SK-MEL-5 (cell line): ENCODE data around the gene SUMO3. TPM values are rescaled to one million over a fixed set of nuclear protein-coding genes. Genes with fewer than 3 reads are reported as not detected.
A peak's percentile ranks its signal among the peaks of the same experiment; 100 is the strongest.

ENCODE experiments used
- DNase-seq: peaks from one replicate; pipeline ENCODE4 v3.0.0-alpha.2; 2016; ENCODE audit warnings: low read depth, low spot score
- in situ Hi-C: cut with HindIII; loops from 2 replicates; pipeline ENCODE4 v1.10.0; 2016; ENCODE audit warnings: low sequenced_read_pairs, high pct_unique_total_duplicates, low pct_unique_long_range_greater_than_20kb
- polyA plus RNA-seq, 2 experiments: library from polyadenylated mRNA; depleted of rRNA; stranded (reverse); fragments of >200 nt; gene quantifications; 2 replicates each; pipeline ENCODE4 v1.2.3, GENCODE V29; 2015
- total RNA-seq: library from RNA; depleted of rRNA; stranded (reverse); fragments of >200 nt; shearing (Covaris generic); gene quantifications from 2 replicates; pipeline ENCODE4 v1.2.3, GENCODE V29; 2014; rRNA removed

SUMO3 gene
- 34.2 and 36.0 TPM in 2 replicates for total RNA-seq
- polyA plus RNA-seq (2015; cell fraction: cytosol; rRNA removed) = 38.4 and 46.1 TPM in 2 replicates
- polyA plus RNA-seq (2015; cell fraction: nucleus; rRNA removed) = 4.0 and 5.4 TPM in 2 replicates

- DNase-seq = peak; percentile 54
- in situ Hi-C loops = no loop called here
Observed at GRCh38 chr21:44817914-44818639, at the start of gene SUMO3. Gene SUMO3, minus strand, starts transcription at chr21:44818062. Its CDS starts 94 bp downstream, at chr21:44817968.

GRCh38 chr21:44867464-44867863 is 49.6 kb upstream of the SUMO3 start:
- in situ Hi-C loops = no loop called here
- DNase-seq = no peak

- in situ Hi-C loops = no loop called here
- DNase-seq = no peak
Observed at GRCh38 chr21:44866780-44867179, 48.9 kb upstream of the SUMO3 start.

- in situ Hi-C loops = no loop called here
- peak; percentile 85 for DNase-seq
Observed at GRCh38 chr21:44865561-44866280, 47.9 kb upstream of the SUMO3 start.

DNA sequence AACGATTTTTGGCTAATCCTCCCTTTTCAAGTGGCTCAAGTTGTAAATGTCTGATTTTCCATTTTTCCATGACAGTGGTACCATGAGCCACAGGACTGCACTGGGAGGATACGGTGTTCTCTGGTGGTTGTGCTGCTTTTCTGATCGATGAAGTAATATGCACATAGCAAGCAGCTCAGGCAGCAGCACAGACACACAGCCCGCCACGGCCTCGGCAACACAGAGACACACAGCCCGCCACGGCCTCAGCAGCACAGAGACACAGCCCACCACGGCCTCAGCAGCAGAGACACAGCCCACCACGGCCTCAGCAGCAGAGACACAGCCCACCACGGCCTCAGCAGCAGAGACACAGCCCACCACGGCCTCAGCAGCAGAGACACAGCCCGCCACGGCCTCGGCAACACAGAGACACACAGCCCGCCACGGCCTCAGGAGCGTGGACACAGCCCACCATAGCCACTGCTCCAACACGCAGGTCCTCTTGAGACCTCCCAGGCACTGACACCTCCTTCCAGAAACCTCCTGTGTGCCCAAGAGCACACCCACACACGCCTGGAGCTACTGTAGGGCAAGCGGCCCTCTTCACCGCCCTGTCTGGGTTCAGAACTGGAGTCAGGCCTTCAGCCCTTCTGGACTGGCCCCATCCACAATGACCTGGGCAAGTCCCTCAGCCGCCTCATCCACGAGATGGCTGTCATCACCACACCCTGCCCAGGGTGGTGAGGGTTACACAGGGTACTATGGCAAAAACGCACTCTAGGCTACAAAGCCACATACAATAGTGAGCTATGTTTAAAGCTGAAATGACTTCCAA is 45.2 kb upstream of the SUMO3 start:
- DNase-seq = no peak
- in situ Hi-C loops = no loop called here

- in situ Hi-C loops = no loop called here
Observed at GRCh38 chr21:44858791-44859190, 40.9 kb upstream of the SUMO3 start.

GRCh38 chr21:44858291-44858690 is 40.4 kb upstream of the SUMO3 start:
- in situ Hi-C loops = no loop called here
- no peak for DNase-seq

More at GRCh38 chr21:44858791-44859190, 40.9 kb upstream of the SUMO3 start:
- DNase-seq = no peak

DNA sequence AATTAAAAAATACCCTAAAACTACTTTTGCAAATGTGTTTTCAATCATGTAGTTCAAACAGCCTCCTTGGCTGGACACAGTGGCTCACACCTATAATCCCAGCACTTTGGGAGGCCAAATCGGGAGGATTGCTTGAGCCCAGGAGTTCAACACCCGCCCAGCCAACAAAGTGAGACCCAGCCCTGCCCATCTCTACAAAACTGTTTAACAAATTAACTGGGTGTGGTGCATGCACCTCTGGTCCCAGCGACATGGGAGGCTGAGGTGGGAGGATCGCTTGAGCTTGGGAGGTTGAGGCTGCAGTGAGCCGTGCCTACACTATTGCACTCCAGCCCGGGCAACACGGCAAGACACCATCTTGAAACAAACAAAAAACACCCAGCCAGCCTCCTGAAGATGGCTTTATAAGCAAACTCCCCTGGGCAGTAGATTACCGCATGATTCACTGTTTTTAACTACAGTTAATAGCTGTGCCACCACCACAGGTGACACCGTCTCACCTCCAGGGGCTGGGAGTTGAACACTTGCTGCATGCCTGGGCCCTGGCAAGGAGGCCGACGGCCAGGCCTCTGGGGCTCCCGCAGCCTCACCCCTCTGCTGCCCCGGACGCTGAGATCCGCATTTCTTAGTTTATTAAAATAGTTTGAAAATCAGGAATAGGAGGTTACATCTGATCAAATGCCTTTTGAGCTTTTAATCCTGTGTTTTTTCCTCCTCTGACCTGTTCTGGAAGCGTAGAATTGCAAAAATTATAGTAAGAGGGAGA is 39.4 kb upstream of the SUMO3 start:
- in situ Hi-C loops = no loop called here
- DNase-seq = no peak

- in situ Hi-C loops = no loop called here
- DNase-seq = no peak
Observed at GRCh38 chr21:44856131-44856530, 38.3 kb upstream of the SUMO3 start.

GRCh38 chr21:44855572-44855971 is 37.7 kb upstream of the SUMO3 start:
- DNase-seq = no peak
- in situ Hi-C loops = no loop called here

- no peak for DNase-seq
- in situ Hi-C loops = no loop called here
Observed at GRCh38 chr21:44854664-44855446, 37.0 kb upstream of the SUMO3 start.

GRCh38 chr21:44854391-44854663 is 36.5 kb upstream of the SUMO3 start:
- in situ Hi-C loops = no loop called here
- no peak for DNase-seq

GRCh38 chr21:44853601-44854390 is 35.9 kb upstream of the SUMO3 start:
- DNase-seq = no peak
- in situ Hi-C loops = no loop called here

- in situ Hi-C loops = no loop called here
Observed at GRCh38 chr21:44850905-44851657, 33.2 kb upstream of the SUMO3 start.

GRCh38 chr21:44850208-44850800 is 32.4 kb upstream of the SUMO3 start:
- in situ Hi-C loops = no loop called here
- no peak for DNase-seq

More at GRCh38 chr21:44850905-44851657, 33.2 kb upstream of the SUMO3 start:
- no peak for DNase-seq
